ENCODE results near the gene PRR20G. TPM values are rescaled to one million over a fixed set of nuclear protein-coding genes. Genes with fewer than 3 reads are reported as not detected.

Gene PRR20G
- total RNA-seq, 1 donor from 2014 or later: not detected

GRCh38 chr3:127273206-127273605, 14.6 kb downstream of the PRR20G start:
- no peak for TF ChIP-seq CTCF (conservative IDR thresholded peaks at IDR 0.05)
- no peak for DNase-seq (ENCODE audit: low read depth, low spot score)
- peaks cover 7% of the 10 kb centered on the region for H3K9me3 Mint-ChIP-seq
- peaks cover 11% of the 10 kb centered on the region for H3K27me3 Mint-ChIP-seq (ENCODE audit: low read depth)
- no peak overlapping the region for H3K4me3 Mint-ChIP-seq
- peaks cover 6% of the 10 kb centered on the region for H3K36me3 Mint-ChIP-seq (ENCODE audit: low read depth)
- no peak overlapping the region for H3K27ac Mint-ChIP-seq (ENCODE audit: unreplicated experiment)
- no peaks in the 10 kb centered on the region for H3K4me1 Mint-ChIP-seq

- peaks cover 6% of the 10 kb centered on the region for H3K36me3 Mint-ChIP-seq (ENCODE audit: low read depth)
- peaks cover 10% of the 10 kb centered on the region for H3K27me3 Mint-ChIP-seq (ENCODE audit: low read depth)
- no peak for TF ChIP-seq CTCF (conservative IDR thresholded peaks at IDR 0.05)
- no peaks in the 10 kb centered on the region for H3K4me1 Mint-ChIP-seq
- no peak overlapping the region for H3K4me3 Mint-ChIP-seq
- H3K9me3 Mint-ChIP-seq: no peaks in the 10 kb centered on the region
- H3K27ac Mint-ChIP-seq (ENCODE audit: unreplicated experiment): no peak overlapping the region
- no peak for DNase-seq (ENCODE audit: low read depth, low spot score)
Observed at GRCh38 chr3:127266186-127266585, 21.7 kb downstream of the PRR20G start.

GRCh38 chr3:127265581-127265981, 22.3 kb downstream of the PRR20G start:
- DNase-seq (ENCODE audit: low read depth, low spot score): no peak
- no peak for TF ChIP-seq CTCF (conservative IDR thresholded peaks at IDR 0.05)
- Mint-ChIP-seq H3K4me1 (no peaks in the 10 kb centered on the region), H3K36me3 (ENCODE audit: low read depth) (peaks cover 6% of the 10 kb centered on the region), H3K27me3 (ENCODE audit: low read depth) (peaks cover 10% of the 10 kb centered on the region), H3K4me3 (no peak overlapping the region), H3K27ac (ENCODE audit: unreplicated experiment) (no peak overlapping the region), H3K9me3 (no peaks in the 10 kb centered on the region)

GRCh38 chr3:127264794-127265514, 22.9 kb downstream of the PRR20G start:
- peaks cover 9% of the 10 kb centered on the region for H3K27me3 Mint-ChIP-seq (ENCODE audit: low read depth)
- no peak overlapping the region for H3K4me3 Mint-ChIP-seq
- no peaks in the 10 kb centered on the region for H3K9me3 Mint-ChIP-seq
- H3K27ac Mint-ChIP-seq (ENCODE audit: unreplicated experiment): no peak overlapping the region
- H3K4me1 Mint-ChIP-seq: no peaks in the 10 kb centered on the region
- DNase-seq (ENCODE audit: low read depth, low spot score): no peak
- peaks cover 6% of the 10 kb centered on the region for H3K36me3 Mint-ChIP-seq (ENCODE audit: low read depth)
- no peak for TF ChIP-seq CTCF (conservative IDR thresholded peaks at IDR 0.05)

- H3K36me3 Mint-ChIP-seq (ENCODE audit: low read depth): peaks cover 6% of the 10 kb centered on the region
- TF ChIP-seq CTCF (conservative IDR thresholded peaks at IDR 0.05): no peak
Observed at GRCh38 chr3:127264292-127264691, 23.6 kb downstream of the PRR20G start.

More at GRCh38 chr3:127264292-127264691, 23.6 kb downstream of the PRR20G start:
- Mint-ChIP-seq H3K27ac (ENCODE audit: unreplicated experiment) (no peak overlapping the region), H3K9me3 (no peaks in the 10 kb centered on the region), H3K4me1 (no peaks in the 10 kb centered on the region), H3K27me3 (ENCODE audit: low read depth) (peaks cover 7% of the 10 kb centered on the region), H3K4me3 (no peak overlapping the region)
- DNase-seq (ENCODE audit: low read depth, low spot score): no peak
